Esophagus squamous epithelium (tissue), 5 donors: ENCODE data around the gene SPINDOC. TPM values are rescaled to one million over a fixed set of nuclear protein-coding genes. Genes with fewer than 3 reads are reported as not detected.
"Not testable (repeated sequence)": the region's sequence is repeated elsewhere in the genome, so short reads cannot be mapped to it uniquely, and the experiment has no call there.

ENCODE experiments used
- DNase-seq: peaks from one replicate; lab custom pipeline; 2025; lab: John Stamatoyannopoulos, UW
- H3K27ac ChIP-seq, 4 donors: fragments of 200-600 bp; sonication (generic); one replicate each; pipeline ENCODE4 v1.5.1; 2016 to 2019; ENCODE audit warnings: mild to moderate bottlenecking in 1 of 4
- H3K27me3 ChIP-seq, 4 donors: fragments of 200-600 bp; sonication (generic); 1 replicate in 3 of 4; 2 replicates in 1 of 4; pipeline versions ENCODE4 v1.5.1 to v1.6.0; 2017 to 2021; ENCODE audit warnings: antibody characterized with exemption in 1 of 4
- H3K36me3 ChIP-seq, 3 donors: fragments of 200-600 bp; sonication (generic); one replicate each; pipeline ENCODE4 v1.5.1; 2016 to 2019
- H3K4me1 ChIP-seq, 3 donors: fragments of 200-600 bp; sonication (generic); one replicate each; pipeline ENCODE4 v1.5.1; 2017 to 2019
- H3K4me3 ChIP-seq, 4 donors: fragments of 200-600 bp; sonication (generic); 1 replicate in 3 of 4; 2 replicates in 1 of 4; pipeline ENCODE4 v1.5.1; 2016 to 2019; ENCODE audit warnings: mild to moderate bottlenecking in 2 of 4, moderate library complexity in 1 of 4
- H3K9me3 ChIP-seq, 3 donors: fragments of 200-600 bp; sonication (generic); one replicate each; pipeline ENCODE4 v1.5.1; 2016 to 2019
- POLR2A ChIP-seq, 4 donors: fragments of 450-650 bp; IDR thresholded peaks; one replicate each; pipeline ENCODE4 v1.6.1; 2017; ENCODE audit warnings: antibody characterized with exemption in 4 of 4, mild to moderate bottlenecking in 4 of 4, moderate library complexity in 3 of 4
- WGBS, 2 donors: methylation state at CpG; one replicate each; pipeline ENCODE4 v1.1.5; 2018; 5-methylcytosine and 5-hydroxymethylcytosine counted together
- intact Hi-C: fragments of 100-400 bp; cut with DNase I; formaldehyde crosslinking; loops from one replicate; pipeline ENCODE4 v1.15.0; 2022
- total RNA-seq, 4 donors: library from RNA; depleted of rRNA; stranded (reverse); fragments of >200 nt; gene quantifications; one replicate each; pipeline ENCODE4 v1.1.0, GENCODE V29; 2016
- TF ChIP-seq, protein P1 (sequence below), 6 experiments: fragments of 450-650 bp in 4 of 6; fragments of 200-600 bp in 2 of 6; sonication (generic) in 2 of 6; IDR thresholded peaks; one replicate each; pipeline ENCODE4 v1.5.1; 2016 to 2019; ENCODE audit warnings: antibody characterized with exemption in 6 of 6, mild to moderate bottlenecking in 4 of 6, moderate library complexity in 4 of 6
- donor health status: DM: yes; HTN: yes; CAD: no.

SPINDOC gene
- total RNA-seq, 4 donors from 2014 or later: 3.4 to 8.8 (median 6.1) TPM

DNA sequence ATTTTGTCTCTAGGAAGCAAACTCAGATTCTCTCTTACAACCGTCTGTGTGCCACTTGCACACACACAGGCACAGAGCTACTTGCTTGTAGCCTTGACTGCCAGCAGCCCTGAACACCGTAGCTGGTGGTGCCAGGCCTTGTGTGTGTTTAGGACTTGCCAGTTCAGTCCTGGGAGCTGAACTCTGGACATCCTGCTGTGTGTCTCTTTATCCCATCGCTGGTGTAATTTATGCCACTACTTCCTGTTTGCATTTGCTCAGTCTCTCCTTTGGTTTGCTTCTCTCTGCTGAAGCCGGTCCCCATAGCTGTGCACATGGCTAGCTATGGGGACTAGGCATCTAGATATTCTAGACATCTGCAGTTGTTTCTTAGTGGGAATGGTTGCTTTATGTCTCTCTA lies 49.7 kb downstream of the SPINDOC start:
- no peak overlapping the region for H3K4me3 ChIP-seq
- no peaks in the 10 kb centered on the region for H3K9me3 ChIP-seq
- H3K4me1 ChIP-seq: peaks cover 21 to 61% (median 26%) of the 10 kb centered on the region in 3 donors
- peaks cover 0 to 47% (median 0%) of the 10 kb centered on the region in 3 donors for H3K36me3 ChIP-seq
- TF ChIP-seq POLR2A (IDR thresholded peaks at IDR 0.05): no peak
- TF ChIP-seq, protein P1, sequence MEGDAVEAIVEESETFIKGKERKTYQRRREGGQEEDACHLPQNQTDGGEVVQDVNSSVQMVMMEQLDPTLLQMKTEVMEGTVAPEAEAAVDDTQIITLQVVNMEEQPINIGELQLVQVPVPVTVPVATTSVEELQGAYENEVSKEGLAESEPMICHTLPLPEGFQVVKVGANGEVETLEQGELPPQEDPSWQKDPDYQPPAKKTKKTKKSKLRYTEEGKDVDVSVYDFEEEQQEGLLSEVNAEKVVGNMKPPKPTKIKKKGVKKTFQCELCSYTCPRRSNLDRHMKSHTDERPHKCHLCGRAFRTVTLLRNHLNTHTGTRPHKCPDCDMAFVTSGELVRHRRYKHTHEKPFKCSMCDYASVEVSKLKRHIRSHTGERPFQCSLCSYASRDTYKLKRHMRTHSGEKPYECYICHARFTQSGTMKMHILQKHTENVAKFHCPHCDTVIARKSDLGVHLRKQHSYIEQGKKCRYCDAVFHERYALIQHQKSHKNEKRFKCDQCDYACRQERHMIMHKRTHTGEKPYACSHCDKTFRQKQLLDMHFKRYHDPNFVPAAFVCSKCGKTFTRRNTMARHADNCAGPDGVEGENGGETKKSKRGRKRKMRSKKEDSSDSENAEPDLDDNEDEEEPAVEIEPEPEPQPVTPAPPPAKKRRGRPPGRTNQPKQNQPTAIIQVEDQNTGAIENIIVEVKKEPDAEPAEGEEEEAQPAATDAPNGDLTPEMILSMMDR (IDR thresholded peaks at IDR 0.05): no peak
- 41% methylated on average over 4 of the region's 4 CpGs for WGBS, 2 donors
- intact Hi-C loops: no loop called here
- DNase-seq: no peak
- no peaks in the 10 kb centered on the region for H3K27me3 ChIP-seq
- H3K27ac ChIP-seq: peak overlapping the region in 3 of 4 donors; percentile 19 to 44 (median 39)

DNA sequence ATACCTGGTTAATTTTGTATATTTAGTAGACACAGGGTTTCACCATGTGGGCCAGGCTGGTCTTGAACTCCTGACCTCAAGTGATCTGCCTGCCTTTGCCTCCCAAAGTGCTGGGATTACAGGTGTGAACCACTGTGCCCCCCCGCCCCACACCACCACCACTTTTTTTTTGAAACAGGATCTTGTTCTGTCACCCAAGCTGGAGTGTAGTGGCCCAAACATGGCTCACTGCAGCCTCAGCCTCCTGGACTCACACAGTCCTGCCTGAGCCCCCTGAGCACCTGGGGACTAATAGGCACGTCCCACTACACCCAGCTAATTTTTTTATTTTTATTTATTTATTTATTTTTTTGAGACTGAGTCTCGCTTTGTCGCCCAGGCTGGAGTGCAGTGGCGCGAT lies 50.4 kb downstream of the SPINDOC start:
- peak overlapping the region in 1 of 4 donors; percentile 39 for H3K27ac ChIP-seq
- H3K36me3 ChIP-seq: peaks cover 0 to 47% (median 0%) of the 10 kb centered on the region in 3 donors
- H3K9me3 ChIP-seq, H3K27me3 ChIP-seq, DNase-seq, intact Hi-C loops, H3K4me3 ChIP-seq: not testable (repeated sequence)
- WGBS, 2 donors: 94 to 98% methylated on average over 5 to 6 of the region's 6 CpGs
- H3K4me1 ChIP-seq: peaks cover 21 to 61% (median 33%) of the 10 kb centered on the region in 3 donors

DNA sequence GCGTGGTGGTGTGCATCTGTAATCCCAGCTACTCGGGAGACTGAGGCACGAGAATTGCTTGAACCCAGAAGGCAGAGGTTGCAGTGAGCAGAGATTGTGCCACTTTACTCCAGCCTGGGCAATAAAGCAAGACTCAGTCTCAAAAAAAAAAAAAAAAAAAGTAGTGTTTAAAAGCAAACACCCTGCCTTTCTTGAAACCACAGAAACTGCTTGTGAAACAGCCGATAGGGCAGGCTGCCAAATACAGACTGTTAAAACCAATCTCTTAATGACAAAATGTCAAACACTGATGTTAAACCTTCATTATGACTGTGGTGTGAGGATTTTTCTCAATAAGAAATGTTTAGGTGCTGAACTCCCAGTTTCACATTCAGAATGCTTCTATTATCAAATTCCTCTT lies 53.0 kb downstream of the SPINDOC start:
- peaks cover 47 to 78% (median 57%) of the 10 kb centered on the region in 3 donors for H3K4me1 ChIP-seq
- no peak overlapping the region for H3K4me3 ChIP-seq
- 31 to 54% methylated on average over 4 of the region's 4 CpGs for WGBS, 2 donors
- intact Hi-C loops: no loop called here
- no peaks in the 10 kb centered on the region for H3K27me3 ChIP-seq
- H3K27ac ChIP-seq: peak overlapping the region in 3 of 4 donors; percentile 1 to 90 (median 87)
- DNase-seq: no peak
- H3K36me3 ChIP-seq: peaks cover 0 to 26% (median 0%) of the 10 kb centered on the region in 3 donors
- no peaks in the 10 kb centered on the region for H3K9me3 ChIP-seq
- TF ChIP-seq POLR2A (IDR thresholded peaks at IDR 0.05): no peak
- TF ChIP-seq, protein P1 (IDR thresholded peaks at IDR 0.05): no peak

DNA sequence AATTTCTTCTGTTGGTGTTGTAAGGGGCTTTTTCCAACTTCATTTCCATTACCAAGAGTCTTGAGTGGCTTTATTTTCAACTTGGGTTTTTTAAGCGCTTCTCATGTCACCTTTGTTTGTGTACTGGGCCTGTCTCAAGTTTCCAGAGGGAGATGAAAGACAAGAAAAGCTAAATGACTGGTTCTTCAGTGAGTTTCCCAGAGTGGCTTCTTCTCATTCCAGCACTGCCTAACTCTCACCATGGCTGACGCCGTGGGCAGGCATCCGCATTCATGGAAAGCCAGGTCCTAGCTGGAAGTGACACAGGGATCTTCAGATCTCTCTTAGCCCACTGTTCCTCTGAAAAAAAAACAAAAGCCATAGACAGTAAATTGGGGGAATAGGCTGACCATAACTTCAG lies 54.3 kb downstream of the SPINDOC start:
- H3K27ac ChIP-seq: peak overlapping the region in 3 of 4 donors; percentile 62 to 90 (median 87)
- intact Hi-C loops: no loop called here

DNA sequence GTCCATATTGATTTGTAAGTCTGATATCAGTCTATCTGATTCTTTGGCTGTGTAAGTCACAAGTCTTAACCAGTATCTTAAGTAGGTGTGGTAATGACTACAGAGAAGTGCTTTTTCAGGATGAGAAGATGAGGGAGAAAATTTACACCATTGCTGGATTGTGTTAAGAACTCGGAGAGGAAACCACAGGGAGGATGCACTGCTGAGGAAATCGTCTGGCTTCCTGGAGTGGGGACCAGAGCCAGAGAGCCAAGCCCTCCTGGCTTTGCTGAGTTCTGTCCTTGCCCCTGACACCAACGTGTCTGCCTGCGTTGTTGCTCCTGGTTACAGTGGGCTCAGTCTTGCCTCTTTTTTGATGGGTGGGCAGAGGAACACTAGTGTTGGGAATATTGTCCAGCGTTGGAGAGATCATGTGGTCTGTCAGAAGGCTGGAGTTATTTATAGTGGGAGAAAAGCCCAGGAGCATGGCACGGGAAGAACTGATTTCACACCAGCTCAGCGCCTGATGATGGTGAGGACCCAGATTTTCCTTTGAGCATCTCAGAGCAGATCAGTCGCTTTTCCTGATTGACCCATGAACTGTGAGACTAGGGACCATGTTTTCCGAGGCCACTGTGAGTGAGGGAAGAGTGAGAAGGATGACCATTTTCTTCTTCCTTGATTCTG lies 55.3 kb downstream of the SPINDOC start:
- TF ChIP-seq POLR2A (IDR thresholded peaks at IDR 0.05): no peak
- TF ChIP-seq, protein P1 (IDR thresholded peaks at IDR 0.05): no peak
- H3K9me3 ChIP-seq: no peaks in the 10 kb centered on the region
- H3K4me1 ChIP-seq: peaks cover 68 to 91% (median 78%) of the 10 kb centered on the region in 3 donors
- 25 to 33% methylated on average over 8 to 9 of the region's 9 CpGs for whole genome bisulfite sequencing, 2 donors
- peaks cover 0 to 5% (median 0%) of the 10 kb centered on the region in 3 donors for H3K36me3 ChIP-seq
- DNase-seq: no peak
- intact Hi-C loops: no loop called here
- peak overlapping the region; percentile 62 to 90 (median 83) for H3K27ac ChIP-seq
- no peak overlapping the region for H3K4me3 ChIP-seq
- H3K27me3 ChIP-seq: no peaks in the 10 kb centered on the region

More for the DNA sequence above, 54.3 kb downstream of the SPINDOC start:
- peaks cover 0 to 13% (median 0%) of the 10 kb centered on the region in 3 donors for H3K36me3 ChIP-seq
- TF ChIP-seq, protein P1 (IDR thresholded peaks at IDR 0.05): no peak
- TF ChIP-seq POLR2A (IDR thresholded peaks at IDR 0.05): no peak
- WGBS, 2 donors: 94% methylated on average over 4 of the region's 4 CpGs
- no peak overlapping the region for H3K4me3 ChIP-seq
- no peaks in the 10 kb centered on the region for H3K9me3 ChIP-seq
- DNase-seq: no peak
- H3K4me1 ChIP-seq: peaks cover 58 to 91% (median 68%) of the 10 kb centered on the region in 3 donors
- no peaks in the 10 kb centered on the region for H3K27me3 ChIP-seq
